ENCODE data around the gene TMEM14A. TPM values are rescaled to one million over a fixed set of nuclear protein-coding genes. Genes with fewer than 3 reads are reported as not detected.

Gene TMEM14A
- total RNA-seq, 1 experiment from 2014 or later = 7.3 TPM

DNA sequence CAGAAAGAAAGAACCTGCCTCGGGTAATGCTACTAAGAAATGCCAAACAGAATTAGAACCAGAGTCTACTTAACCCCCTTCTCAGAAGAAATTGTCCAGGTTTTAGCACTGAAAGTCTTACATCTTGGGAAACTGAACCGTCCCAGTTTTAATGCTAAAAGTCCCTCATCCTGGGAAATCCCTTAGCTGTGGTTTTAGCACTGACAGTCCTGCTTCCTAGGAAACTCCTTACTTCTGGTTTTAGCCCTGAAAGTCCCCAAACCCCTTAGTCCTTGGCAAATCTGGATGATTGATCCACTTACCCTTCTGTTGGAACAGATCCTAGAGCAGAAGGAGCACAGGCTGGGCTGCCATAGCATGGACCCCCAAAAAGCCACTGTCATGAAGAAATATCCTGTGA is 4.8 kb upstream of the TMEM14A start:
- H3K23me2 ChIP-seq (ENCODE audit: insufficient read length, low read depth, low read length, poor library complexity, severe bottlenecking) = peaks cover 14% of the 10 kb centered on the region
- no peak overlapping the region for H4K91ac ChIP-seq (ENCODE audit: insufficient read length, low read depth, low read length)
- no CpG with 5 or more reads among the region's 2 CpGs for WGBS (ENCODE audit: extremely low coverage, insufficient read length, low lambda C conversion rate)

More for the DNA sequence above, 4.8 kb upstream of the TMEM14A start:
- no peak overlapping the region for H3K4ac ChIP-seq (ENCODE audit: low read depth, low read length)
- Mint-ChIP-seq H3K27me3 (ENCODE audit: low read depth) (peaks cover under 1% of the 10 kb centered on the region), H3K36me3 (ENCODE audit: insufficient read depth in 1 of 3, low read depth in 3 of 3) (peaks cover 8 to 20% (median 12%) of the 10 kb centered on the region in 3 experiments; a peak in 6 of 7 replicates), H3K4me3 (no peak overlapping the region), H3K27ac (no peak overlapping the region), H3K9me3 (no peaks in the 10 kb centered on the region), H3K4me1 (peaks cover 5 to 8% of the 10 kb centered on the region in 2 experiments)
- H3K9ac ChIP-seq (ENCODE audit: extremely low read depth, insufficient read length, low read length) = no peak overlapping the region
- H3K4me1 ChIP-seq (ENCODE audit: insufficient read depth, low read length) = peaks cover 6% of the 10 kb centered on the region; the same call in 1 of the 2 replicates
- H2AFZ ChIP-seq (ENCODE audit: low read length) = no peak overlapping the region
- no peak overlapping the region for H4K8ac ChIP-seq (replicated peaks; ENCODE audit: insufficient read length, low read depth, low read length)
- no peaks in the 10 kb centered on the region for H3K79me1 ChIP-seq (ENCODE audit: insufficient read depth, low read depth, low read length, poor library complexity, severe bottlenecking)
- no peak overlapping the region for H3K18ac ChIP-seq (ENCODE audit: insufficient read length, low read depth, low read length)
- no peak overlapping the region for H3K27ac ChIP-seq (ENCODE audit: insufficient read length, low read depth, low read length)
- H3K56ac ChIP-seq (ENCODE audit: insufficient read length, low read depth, low read length) = no peak overlapping the region
- peak overlapping the region; percentile 68 for H3K4me2 ChIP-seq (ENCODE audit: insufficient read depth, insufficient read length, low read length)
- no peak overlapping the region for H3K14ac ChIP-seq (ENCODE audit: insufficient read depth, low read length)
- H3K27me3 ChIP-seq (ENCODE audit: insufficient read depth, low read length) = peaks cover 5% of the 10 kb centered on the region; the same call in 1 of the 2 replicates
- no peak overlapping the region for H2BK12ac ChIP-seq (ENCODE audit: insufficient read length, low read depth, low read length)
- H2BK20ac ChIP-seq (ENCODE audit: low read depth, low read length, poor library complexity, severe bottlenecking) = no peak overlapping the region
- H2BK15ac ChIP-seq (ENCODE audit: low read depth, low read length) = no peak overlapping the region
- TF ChIP-seq, protein P1, sequence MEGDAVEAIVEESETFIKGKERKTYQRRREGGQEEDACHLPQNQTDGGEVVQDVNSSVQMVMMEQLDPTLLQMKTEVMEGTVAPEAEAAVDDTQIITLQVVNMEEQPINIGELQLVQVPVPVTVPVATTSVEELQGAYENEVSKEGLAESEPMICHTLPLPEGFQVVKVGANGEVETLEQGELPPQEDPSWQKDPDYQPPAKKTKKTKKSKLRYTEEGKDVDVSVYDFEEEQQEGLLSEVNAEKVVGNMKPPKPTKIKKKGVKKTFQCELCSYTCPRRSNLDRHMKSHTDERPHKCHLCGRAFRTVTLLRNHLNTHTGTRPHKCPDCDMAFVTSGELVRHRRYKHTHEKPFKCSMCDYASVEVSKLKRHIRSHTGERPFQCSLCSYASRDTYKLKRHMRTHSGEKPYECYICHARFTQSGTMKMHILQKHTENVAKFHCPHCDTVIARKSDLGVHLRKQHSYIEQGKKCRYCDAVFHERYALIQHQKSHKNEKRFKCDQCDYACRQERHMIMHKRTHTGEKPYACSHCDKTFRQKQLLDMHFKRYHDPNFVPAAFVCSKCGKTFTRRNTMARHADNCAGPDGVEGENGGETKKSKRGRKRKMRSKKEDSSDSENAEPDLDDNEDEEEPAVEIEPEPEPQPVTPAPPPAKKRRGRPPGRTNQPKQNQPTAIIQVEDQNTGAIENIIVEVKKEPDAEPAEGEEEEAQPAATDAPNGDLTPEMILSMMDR (conservative IDR thresholded peaks at IDR 0.05) = no peak
- H3K9me3 ChIP-seq (ENCODE audit: control insufficient read depth, low read depth, low read length) = no peaks in the 10 kb centered on the region
- no peak overlapping the region for H2BK120ac ChIP-seq (ENCODE audit: low read depth, low read length, poor library complexity, severe bottlenecking)
- no peak for DNase-seq
- H2AK5ac ChIP-seq (ENCODE audit: insufficient read length, low read length) = no peak overlapping the region
- H3T11ph ChIP-seq (ENCODE audit: low read length) = no peak overlapping the region
- no peak overlapping the region for H4K5ac ChIP-seq (ENCODE audit: insufficient read length, low read depth, low read length)
- H4K20me1 ChIP-seq (ENCODE audit: control insufficient read depth, insufficient read depth, insufficient read length) = no peaks in the 10 kb centered on the region
- no peak overlapping the region for H3K23ac ChIP-seq (ENCODE audit: insufficient read length, low read depth, low read length)
- no peaks in the 10 kb centered on the region for H3K79me2 ChIP-seq (ENCODE audit: insufficient read depth, low read length)
- no peak overlapping the region for H2BK5ac ChIP-seq (ENCODE audit: insufficient read length, low read length)
